ENCODE measurements around the gene WWOX.

Gene WWOX

DNA sequence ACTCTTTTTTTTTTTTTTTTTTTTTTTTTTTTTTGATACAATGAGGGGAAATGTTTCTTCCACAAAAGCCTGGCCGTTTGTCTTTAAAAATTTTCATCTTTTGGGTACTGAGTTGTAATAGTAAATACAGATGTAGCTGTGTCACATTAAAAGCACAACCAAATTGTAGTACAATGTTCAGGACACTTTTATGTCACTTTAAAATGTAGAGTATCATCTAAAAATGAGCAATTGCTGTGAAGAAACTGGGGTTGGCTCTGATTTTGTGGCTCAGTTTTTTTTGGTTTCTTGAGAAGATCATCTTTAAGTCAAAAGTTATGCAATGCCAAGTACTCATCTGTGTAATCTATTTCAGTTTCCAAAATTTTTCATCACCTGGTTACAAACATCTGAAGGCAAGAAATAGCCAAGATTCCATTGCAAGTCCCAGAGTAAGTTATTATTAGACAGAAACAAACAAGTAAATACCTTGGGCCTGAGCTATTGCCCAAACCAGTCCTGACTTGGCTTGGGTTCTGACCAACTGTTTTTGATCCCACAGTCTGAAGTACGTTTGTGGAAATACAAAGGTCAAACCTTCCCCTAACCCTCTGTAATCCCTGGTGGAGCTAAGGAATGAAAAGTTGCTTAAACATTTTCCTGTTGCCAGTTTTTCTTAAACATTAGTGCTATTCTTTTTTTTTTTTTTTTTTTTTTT, 717.2 kb downstream of the WWOX start:
- FAIRE-seq (no peak), DNase-seq (ENCODE audit: insufficient read length, low spot score) (no peak)
- TF ChIP-seq POLR2A (IDR thresholded peaks at IDR 0.05; ENCODE audit: low read depth, low read length): no peak
- TF ChIP-seq PAX5 (IDR thresholded peaks at IDR 0.05; ENCODE audit: insufficient read depth, low read length, severe bottlenecking): no peak
- no peak for TF ChIP-seq POU2F2 (IDR thresholded peaks at IDR 0.05; ENCODE audit: low read depth, low read length)
- TF ChIP-seq POLR2AphosphoS5 (IDR thresholded peaks at IDR 0.05; ENCODE audit: low read depth, low read length): no peak
- TF ChIP-seq SPI1 (IDR thresholded peaks at IDR 0.05; ENCODE audit: low read depth, low read length): no peak
- no peak for TF ChIP-seq TAF1 (IDR thresholded peaks at IDR 0.05; ENCODE audit: low read depth, low read length)

DNA sequence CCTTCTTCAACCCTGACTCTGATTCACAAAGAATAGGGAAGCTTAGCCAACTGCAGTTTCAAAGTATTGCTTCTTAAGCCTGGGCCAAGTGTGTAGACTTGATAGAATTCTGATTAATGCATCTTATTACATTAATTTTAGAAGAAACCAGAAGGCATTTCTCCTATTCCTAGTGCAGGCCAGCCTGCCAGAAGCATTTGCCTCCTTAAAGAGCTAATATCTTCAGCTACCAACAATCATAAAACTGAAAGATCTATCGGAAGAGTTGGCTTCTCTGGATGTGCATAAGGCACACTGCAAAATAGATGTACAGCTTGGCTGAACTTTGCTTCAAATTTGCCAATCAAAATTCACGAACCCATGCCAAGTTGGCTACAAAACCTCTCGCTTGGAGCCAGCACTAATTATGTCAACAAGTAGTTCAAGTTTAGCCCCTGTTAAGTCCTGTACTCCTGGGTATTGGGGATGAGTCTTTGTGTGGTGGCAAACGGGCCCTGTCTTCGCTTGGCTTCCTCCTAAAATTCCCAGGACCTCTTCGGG, 717.8 kb downstream of the WWOX start:
- FAIRE-seq (no peak), DNase-seq (ENCODE audit: insufficient read length, low spot score) (no peak)
- TF ChIP-seq POLR2AphosphoS5 (IDR thresholded peaks at IDR 0.05; ENCODE audit: low read depth, low read length) (no peak), POLR2A (IDR thresholded peaks at IDR 0.05; ENCODE audit: low read depth, low read length) (no peak), POU2F2 (IDR thresholded peaks at IDR 0.05; ENCODE audit: low read depth, low read length) (no peak), PAX5 (IDR thresholded peaks at IDR 0.05; ENCODE audit: insufficient read depth, low read length, severe bottlenecking) (no peak)

DNA sequence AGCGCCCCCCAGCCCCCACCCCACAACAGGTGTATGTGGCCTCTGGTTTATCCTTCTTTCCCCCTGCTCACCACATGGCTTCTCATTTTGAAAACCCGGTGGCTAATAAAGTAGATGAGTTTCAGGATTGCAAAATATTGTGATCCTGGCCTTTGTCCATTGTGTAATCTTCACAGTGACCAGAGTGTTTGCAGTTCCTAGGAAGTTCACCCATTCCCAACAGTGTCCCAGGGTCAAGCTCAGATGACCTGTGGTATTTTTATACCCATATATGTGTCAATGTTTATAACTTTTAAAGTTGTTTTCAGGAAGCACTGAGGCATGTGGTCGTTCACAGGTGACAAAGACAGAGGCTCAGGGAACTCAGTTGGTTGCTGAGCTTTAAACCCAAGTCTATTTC, 721.9 kb downstream of the WWOX start:
- TF ChIP-seq TAF1 (IDR thresholded peaks at IDR 0.05; ENCODE audit: low read depth, low read length) (no peak), POLR2AphosphoS5 (IDR thresholded peaks at IDR 0.05; ENCODE audit: low read depth, low read length) (no peak), PAX5 (IDR thresholded peaks at IDR 0.05; ENCODE audit: insufficient read depth, low read length, severe bottlenecking) (no peak), POU2F2 (IDR thresholded peaks at IDR 0.05; ENCODE audit: low read depth, low read length) (no peak), SPI1 (IDR thresholded peaks at IDR 0.05; ENCODE audit: low read depth, low read length) (no peak), POLR2A (IDR thresholded peaks at IDR 0.05; ENCODE audit: low read depth, low read length) (no peak)
- FAIRE-seq (no peak), DNase-seq (ENCODE audit: insufficient read length, low spot score) (no peak)

DNA sequence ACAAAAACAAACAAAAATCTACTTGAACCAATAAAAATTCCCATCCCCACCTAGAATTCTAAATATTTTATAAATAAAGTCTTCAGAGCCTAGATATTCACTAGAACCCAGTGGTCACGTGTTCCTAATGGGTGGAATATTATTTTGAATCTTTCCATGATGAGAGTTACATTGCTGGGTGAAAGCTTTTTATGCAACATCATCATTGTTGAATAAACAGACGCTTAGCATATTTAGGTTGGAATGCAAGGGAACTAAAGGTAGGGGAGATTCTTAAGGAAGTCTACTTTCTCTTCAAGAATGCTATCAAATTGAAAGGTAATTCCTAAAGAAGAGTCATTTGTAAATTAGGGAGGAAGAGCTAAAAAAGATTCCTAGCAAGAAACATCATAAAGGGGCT, 723.1 kb downstream of the WWOX start:
- no peak for DNase-seq (ENCODE audit: insufficient read length, low spot score)
- TF ChIP-seq POLR2A (IDR thresholded peaks at IDR 0.05; ENCODE audit: low read depth, low read length) (no peak), TAF1 (IDR thresholded peaks at IDR 0.05; ENCODE audit: low read depth, low read length) (no peak), SPI1 (IDR thresholded peaks at IDR 0.05; ENCODE audit: low read depth, low read length) (no peak), POU2F2 (IDR thresholded peaks at IDR 0.05; ENCODE audit: low read depth, low read length) (no peak), POLR2AphosphoS5 (IDR thresholded peaks at IDR 0.05; ENCODE audit: low read depth, low read length) (no peak), PAX5 (IDR thresholded peaks at IDR 0.05; ENCODE audit: insufficient read depth, low read length, severe bottlenecking) (no peak)
- FAIRE-seq: no peak

DNA sequence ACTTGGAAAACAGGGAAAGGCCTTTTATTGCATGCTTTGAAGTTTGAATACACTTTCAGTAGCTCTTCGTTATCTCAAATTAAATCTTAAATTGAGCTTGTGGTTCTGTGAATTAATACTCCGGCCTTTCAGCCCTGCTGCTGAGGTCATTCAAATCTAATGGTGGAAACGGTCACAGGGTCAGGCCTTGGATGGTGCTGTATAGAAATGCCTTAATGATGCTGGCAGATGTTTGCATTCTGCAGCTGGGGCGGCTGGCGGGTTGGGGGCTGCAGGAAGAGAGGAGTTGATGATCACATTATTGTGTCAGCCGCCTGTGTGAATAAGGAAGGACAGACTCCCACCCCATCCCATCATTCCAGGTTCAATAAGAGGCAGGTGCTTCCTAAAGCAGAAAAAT, 723.6 kb downstream of the WWOX start:
- TF ChIP-seq SPI1 (IDR thresholded peaks at IDR 0.05; ENCODE audit: low read depth, low read length) (no peak), PAX5 (IDR thresholded peaks at IDR 0.05; ENCODE audit: insufficient read depth, low read length, severe bottlenecking) (no peak), POLR2AphosphoS5 (IDR thresholded peaks at IDR 0.05; ENCODE audit: low read depth, low read length) (no peak), POLR2A (IDR thresholded peaks at IDR 0.05; ENCODE audit: low read depth, low read length) (no peak), POU2F2 (IDR thresholded peaks at IDR 0.05; ENCODE audit: low read depth, low read length) (no peak), TAF1 (IDR thresholded peaks at IDR 0.05; ENCODE audit: low read depth, low read length) (no peak)
- FAIRE-seq (no peak), DNase-seq (ENCODE audit: insufficient read length, low spot score) (no peak)

DNA sequence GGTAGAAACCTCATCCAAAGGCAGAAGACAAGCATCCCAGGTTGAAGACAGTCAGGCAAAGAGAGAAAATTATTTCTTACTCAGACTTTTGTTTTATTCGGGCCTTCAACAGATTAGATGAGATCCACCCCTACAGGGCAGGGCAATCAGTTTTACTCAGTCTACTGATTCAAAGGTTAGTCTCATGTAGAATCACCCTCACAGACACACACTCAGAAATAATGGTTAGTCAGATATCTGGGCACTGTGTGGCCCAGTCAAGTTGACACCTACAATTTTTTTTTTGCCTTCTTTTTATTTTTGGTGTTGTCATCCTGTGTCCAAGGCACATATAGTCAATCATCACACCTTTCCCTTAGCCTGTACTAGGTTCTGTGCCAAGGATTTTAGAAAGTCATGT, 729.8 kb downstream of the WWOX start:
- DNase-seq (ENCODE audit: insufficient read length, low spot score): no peak
- FAIRE-seq: no peak
- TF ChIP-seq PAX5 (IDR thresholded peaks at IDR 0.05; ENCODE audit: insufficient read depth, low read length, severe bottlenecking): no peak
- TF ChIP-seq POU2F2 (IDR thresholded peaks at IDR 0.05; ENCODE audit: low read depth, low read length): no peak
- no peak for TF ChIP-seq TAF1 (IDR thresholded peaks at IDR 0.05; ENCODE audit: low read depth, low read length)
- no peak for TF ChIP-seq POLR2AphosphoS5 (IDR thresholded peaks at IDR 0.05; ENCODE audit: low read depth, low read length)
- no peak for TF ChIP-seq SPI1 (IDR thresholded peaks at IDR 0.05; ENCODE audit: low read depth, low read length)
- no peak for TF ChIP-seq POLR2A (IDR thresholded peaks at IDR 0.05; ENCODE audit: low read depth, low read length)

DNA sequence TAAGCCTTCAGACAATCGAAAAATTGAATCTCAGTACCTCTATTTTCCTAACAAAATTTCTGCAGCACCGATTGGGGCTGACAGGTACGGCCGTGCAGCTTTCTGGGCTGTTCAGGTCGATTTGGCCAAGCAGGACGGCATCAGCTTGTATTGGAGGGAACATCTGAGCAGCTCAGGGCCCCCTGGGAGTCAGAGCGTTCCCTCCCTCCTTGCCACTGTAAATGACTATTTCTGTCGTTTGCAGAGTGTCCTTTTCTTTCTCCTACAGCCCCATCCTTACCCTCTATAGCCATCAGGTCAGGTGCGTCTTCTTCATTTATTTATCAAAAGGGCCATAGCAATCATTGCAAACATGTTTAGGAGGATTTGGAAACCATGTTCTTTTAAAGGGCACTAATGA, 731.1 kb downstream of the WWOX start:
- no peak for FAIRE-seq
- TF ChIP-seq POLR2A (IDR thresholded peaks at IDR 0.05; ENCODE audit: low read depth, low read length): no peak
- TF ChIP-seq PAX5 (IDR thresholded peaks at IDR 0.05; ENCODE audit: insufficient read depth, low read length, severe bottlenecking): no peak
- TF ChIP-seq POLR2AphosphoS5 (IDR thresholded peaks at IDR 0.05; ENCODE audit: low read depth, low read length): no peak
- TF ChIP-seq POU2F2 (IDR thresholded peaks at IDR 0.05; ENCODE audit: low read depth, low read length): no peak
- TF ChIP-seq SPI1 (IDR thresholded peaks at IDR 0.05; ENCODE audit: low read depth, low read length): no peak

DNA sequence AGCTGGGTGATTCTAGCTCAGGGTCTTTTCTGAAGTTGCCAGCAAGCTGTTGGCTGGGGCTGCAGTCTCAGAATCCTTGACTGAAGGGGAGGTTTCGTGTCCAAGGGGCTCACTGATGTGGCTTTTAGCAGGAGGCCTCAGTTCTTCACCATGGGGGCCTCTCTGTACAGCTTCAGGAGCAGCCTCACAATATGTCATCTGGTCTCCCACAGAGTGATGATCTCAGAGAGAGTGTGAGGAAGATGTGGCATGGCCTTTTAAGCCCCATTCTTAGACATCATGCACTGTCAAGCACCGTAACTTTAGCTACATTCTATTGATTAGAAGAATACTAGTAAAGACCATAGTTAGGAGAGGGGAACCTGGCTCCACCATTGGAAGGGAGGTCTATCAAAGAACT, 732.6 kb downstream of the WWOX start:
- TF ChIP-seq TAF1 (IDR thresholded peaks at IDR 0.05; ENCODE audit: low read depth, low read length) (no peak), PAX5 (IDR thresholded peaks at IDR 0.05; ENCODE audit: insufficient read depth, low read length, severe bottlenecking) (no peak), POLR2A (IDR thresholded peaks at IDR 0.05; ENCODE audit: low read depth, low read length) (no peak), POU2F2 (IDR thresholded peaks at IDR 0.05; ENCODE audit: low read depth, low read length) (no peak), POLR2AphosphoS5 (IDR thresholded peaks at IDR 0.05; ENCODE audit: low read depth, low read length) (no peak), SPI1 (IDR thresholded peaks at IDR 0.05; ENCODE audit: low read depth, low read length) (no peak)
- no peak for FAIRE-seq

More for the DNA sequence above, 731.1 kb downstream of the WWOX start:
- no peak for DNase-seq (ENCODE audit: insufficient read length, low spot score)

DNA sequence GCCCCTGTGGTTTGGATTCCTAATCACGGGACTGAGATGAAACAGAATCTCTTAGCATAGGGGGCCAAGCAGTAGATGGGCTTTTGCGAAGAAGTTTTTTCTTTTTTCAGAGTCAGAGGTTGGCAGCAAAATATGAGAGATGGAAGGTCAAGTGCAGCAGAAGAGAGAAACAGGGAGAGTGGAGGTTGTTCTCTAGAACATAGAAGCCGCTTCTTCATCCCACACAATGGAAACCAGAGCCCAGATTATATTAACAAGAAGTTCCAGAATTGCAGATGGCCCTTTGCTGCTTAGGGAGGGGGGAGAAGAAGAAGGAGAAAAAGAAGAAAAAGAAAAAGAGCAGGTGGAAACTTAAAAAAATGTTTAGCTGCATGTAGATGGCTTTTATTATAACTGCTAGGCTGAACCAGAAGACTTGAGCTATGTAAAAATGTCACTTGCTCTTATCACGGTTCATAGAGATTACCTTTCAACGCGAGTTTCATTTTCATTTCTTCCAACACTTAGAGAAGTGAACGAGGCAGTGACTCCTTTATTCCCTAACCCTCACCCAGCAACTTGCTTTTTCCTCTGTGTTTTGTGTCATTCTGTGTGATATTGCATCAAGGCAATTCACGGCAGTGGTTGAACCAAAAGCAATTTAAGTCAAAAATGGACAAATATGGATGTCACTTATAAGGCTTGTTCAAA, 737.5 kb downstream of the WWOX start:
- FAIRE-seq (no peak), DNase-seq (ENCODE audit: insufficient read length, low spot score) (no peak)
- TF ChIP-seq PAX5 (IDR thresholded peaks at IDR 0.05; ENCODE audit: insufficient read depth, low read length, severe bottlenecking): no peak

More for the DNA sequence above, 732.6 kb downstream of the WWOX start:
- DNase-seq (ENCODE audit: insufficient read length, low spot score): no peak

Data from GM12891 (cell line).